Body of pancreas (tissue), 4 donors: Measurements from ENCODE around the gene CNOT6.

Source experiments
- CTCF ChIP-seq, 7 experiments: fragments of 450-650 bp in 4 of 7; fragments of 200-600 bp in 3 of 7; sonication (generic) in 3 of 7; IDR thresholded peaks; one replicate each; pipeline ENCODE4 v1.5.1; 2016 to 2019; ENCODE audit warnings: antibody characterized with exemption in 7 of 7
- POLR2A ChIP-seq, 3 donors: fragments of 450-650 bp; IDR thresholded peaks; one replicate each; pipeline ENCODE4 v1.6.1; 2016; ENCODE audit warnings: antibody characterized with exemption in 3 of 3, mild to moderate bottlenecking in 2 of 3

- TF ChIP-seq CTCF (IDR thresholded peaks at IDR 0.05) (no peak), POLR2A (IDR thresholded peaks at IDR 0.05) (no peak)
These were observed 26.0 kb upstream of the CNOT6 start for GRCh38 chr5:180467989-180468731.
